ENCODE results near the gene COPS3. TPM values are rescaled to one million over a fixed set of nuclear protein-coding genes. Genes with fewer than 3 reads are reported as not detected.

COPS3 gene
- total and polyA plus RNA-seq, 2 of the 8 experiments (the other 6 are each of a cell fraction or from before 2014, with no cell fraction given), result 82.9 to 110 TPM

DNA sequence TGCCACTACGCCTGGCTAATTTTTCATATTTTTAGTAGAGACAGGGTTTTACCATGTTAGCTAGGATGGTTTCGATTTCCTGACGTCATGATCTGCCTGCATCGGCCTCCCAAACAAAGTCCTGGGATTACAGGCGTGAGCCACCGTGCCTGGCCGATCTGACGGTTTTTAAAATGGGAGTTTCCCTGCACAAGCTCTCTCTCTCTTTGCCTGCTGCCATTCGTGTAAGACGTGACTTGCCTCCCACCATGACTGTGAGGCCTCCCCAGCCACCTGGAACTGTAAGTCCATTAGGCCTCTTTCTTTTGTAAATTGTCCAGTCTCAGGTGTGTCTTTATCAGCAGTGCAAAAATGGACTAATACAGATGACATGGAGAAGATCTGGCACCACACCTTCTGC lies 39.4 kb downstream of the COPS3 start:
- no peaks in the 10 kb centered on the region for H3K27me3 ChIP-seq (replicated peaks in 1 of 4; ENCODE audit: control insufficient read depth in 3 of 4, extremely low read depth in 1 of 4, insufficient read depth in 3 of 4, low read length in 3 of 4)
- no peak overlapping the region for H3K4me2 ChIP-seq (ENCODE audit: insufficient read depth in 1 of 2, low read depth in 2 of 2, low read length in 2 of 2)
- no peak overlapping the region for H3K27ac ChIP-seq (ENCODE audit: low read depth, low read length)
- H3K79me2 ChIP-seq (ENCODE audit: control insufficient read depth in 1 of 2, insufficient read depth in 2 of 2, low read length in 2 of 2), result peaks cover 0 to 2% of the 10 kb centered on the region in 2 experiments; a peak in 2 of 4 replicates
- H2BK12ac ChIP-seq (ENCODE audit: low read depth, low read length), result no peak overlapping the region
- H3K4ac ChIP-seq (replicated peaks; ENCODE audit: insufficient read length, low read depth, low read length), result no peak overlapping the region
- H4K5ac ChIP-seq (ENCODE audit: insufficient read length, low read depth, low read length), result no peak overlapping the region
- H3K9me3 ChIP-seq (ENCODE audit: insufficient read depth in 2 of 2, low read depth in 1 of 2, low read length in 1 of 2), result no peaks in the 10 kb centered on the region
- no peak overlapping the region for H3K14ac ChIP-seq (ENCODE audit: insufficient read length)
- H4K8ac ChIP-seq (ENCODE audit: extremely low read depth, insufficient read depth, low read length), result no peak overlapping the region
- H2AFZ ChIP-seq (ENCODE audit: low read length), result no peak overlapping the region
- H3K4me3 ChIP-seq (ENCODE audit: extremely low read depth in 1 of 4, insufficient read depth in 2 of 4, low read depth in 3 of 4, low read length in 4 of 4), result no peak overlapping the region
- DNase-seq (ENCODE audit: low read depth in 1 of 2, low spot score in 2 of 2) (no peak), FAIRE-seq (no peak)
- no peak overlapping the region for H3K18ac ChIP-seq (ENCODE audit: extremely low read depth, low read length)
- H4K91ac ChIP-seq (replicated peaks; ENCODE audit: insufficient read length, low read length), result no peak overlapping the region
- no peak overlapping the region for H2AK5ac ChIP-seq (ENCODE audit: low read depth, low read length)
- no peak overlapping the region for H2BK120ac ChIP-seq (replicated peaks; ENCODE audit: low read depth, low read length)
- ChIA-PET POLR2A (ENCODE audit: partially characterized antibody) (interaction anchor here (1.0 kb wide), 1 partner anchor 12 kb away, joined by 4 read pairs; no protein-coding TSS in a partner anchor), CTCF (ENCODE audit: partially characterized antibody) (interaction anchor here (1.8 kb wide), 1 partner anchor 28 kb away, joined by 6 read pairs; no protein-coding TSS in a partner anchor)
- no peak overlapping the region for H2BK15ac ChIP-seq (ENCODE audit: low read length)
- peaks cover under 1% of the 10 kb centered on the region; the same call in 1 of the 2 replicates for H3K79me1 ChIP-seq (ENCODE audit: low read depth, low read length)
- no peak overlapping the region for H2BK20ac ChIP-seq (ENCODE audit: low read length)
- peaks cover 2% of the 10 kb centered on the region; the same call in 1 of the 2 replicates for H3K23me2 ChIP-seq (ENCODE audit: low read depth, low read length)
- H3K56ac ChIP-seq (replicated peaks; ENCODE audit: insufficient read length, low read depth, low read length), result no peak overlapping the region
- no peak overlapping the region for H3K9ac ChIP-seq (replicated peaks in 1 of 4; ENCODE audit: extremely low read depth in 1 of 4, low read depth in 3 of 4, low read length in 3 of 4)
- H4K20me1 ChIP-seq (replicated peaks in 1 of 2; ENCODE audit: control insufficient read depth in 1 of 2, insufficient read depth in 2 of 2, low read length in 2 of 2), result peaks cover 0 to 2% of the 10 kb centered on the region in 2 experiments
- H2BK5ac ChIP-seq (ENCODE audit: low read depth, low read length), result no peak overlapping the region
- H3K36me3 ChIP-seq (ENCODE audit: control insufficient read depth in 2 of 4, insufficient read depth in 4 of 4, low read length in 3 of 4), result peaks cover 2 to 10% (median 5%) of the 10 kb centered on the region in 4 experiments; a peak in 4 of 8 replicates
- no peak overlapping the region for H3K23ac ChIP-seq (ENCODE audit: insufficient read length)
- WGBS, 2 experiments (ENCODE audit: extremely low coverage in 1 of 2, insufficient coverage in 1 of 2, insufficient read length in 1 of 2, insufficient replicate concordance in 2 of 2, low coverage in 1 of 2, low lambda C conversion rate in 2 of 2, missing lambda C conversion rate in 1 of 2), result 89% methylated on average over 10 of the region's 10 CpGs; no CpG with 5 or more reads in 1 of the 2 experiments
- H3K4me1 ChIP-seq (replicated peaks in 1 of 4; ENCODE audit: control insufficient read depth in 3 of 4, insufficient read depth in 4 of 4, low read length in 3 of 4), result no peaks in the 10 kb centered on the region
- no peak for TF ChIP-seq CEBPB (IDR thresholded peaks at IDR 0.05; ENCODE audit: low read depth, low read length)
- TF ChIP-seq CBX8 (IDR thresholded peaks at IDR 0.05; ENCODE audit: borderline replicate concordance, low read depth, low read length), result no peak
- TF ChIP-seq JUN (IDR thresholded peaks at IDR 0.05; ENCODE audit: low read depth, low read length), result no peak
- TF ChIP-seq SP1 (IDR thresholded peaks at IDR 0.05; ENCODE audit: low read depth, low read length), result no peak
- no peak for TF ChIP-seq PHF8 (conservative IDR thresholded peaks at IDR 0.05; ENCODE audit: low read depth, low read length)
- no peak for TF ChIP-seq HDAC2 (IDR thresholded peaks at IDR 0.05; ENCODE audit: borderline replicate concordance in 1 of 2, low read depth in 2 of 2, low read length in 2 of 2)
- no peak for TF ChIP-seq RFX5 (IDR thresholded peaks at IDR 0.05; ENCODE audit: borderline replicate concordance, low read depth, low read length)
- TF ChIP-seq EZH2 (IDR thresholded peaks at IDR 0.05; ENCODE audit: low read depth, low read length, severe bottlenecking), result no peak
- TF ChIP-seq POU5F1 (IDR thresholded peaks at IDR 0.05; ENCODE audit: low read depth, low read length), result no peak
- no peak for TF ChIP-seq RXRA (IDR thresholded peaks at IDR 0.05; ENCODE audit: insufficient read depth, low read depth, low read length)
- no peak for TF ChIP-seq EGR1 (IDR thresholded peaks at IDR 0.05; ENCODE audit: borderline replicate concordance, low read depth, low read length)
- no peak for TF ChIP-seq BRCA1 (IDR thresholded peaks at IDR 0.05; ENCODE audit: low read depth, low read length)
- no peak for TF ChIP-seq NANOG (IDR thresholded peaks at IDR 0.05; ENCODE audit: insufficient read depth, low read depth, low read length, poor library complexity, severe bottlenecking)
- no peak for TF ChIP-seq MAFK (IDR thresholded peaks at IDR 0.05; ENCODE audit: low read depth, low read length)
- TF ChIP-seq BACH1 (IDR thresholded peaks at IDR 0.05; ENCODE audit: low read length), result no peak
